HEK293 (cell line): Measurements from ENCODE around the gene ZBTB21.

Experiments used
- CTCF ChIA-PET: fragments of 350-600 bp; formaldehyde crosslinking; extraction: SDS; loops from one replicate; lab custom pipeline; 2021; ENCODE audit warnings: antibody characterized with exemption; lab: Yijun Ruan, JAX
- POLR2A ChIA-PET: fragments of 300-600 bp; formaldehyde crosslinking; extraction: SDS; loops from one replicate; lab custom pipeline; 2020; ENCODE audit warnings: antibody characterized with exemption, inconsistent platforms; lab: Yijun Ruan, JAX
- H3K27ac ChIP-seq: fragments of 200-500 bp; sonication (Bioruptor generic); 2 replicates; pipeline ENCODE4 v1.5.1; 2014; ENCODE audit warnings: low read depth, low read length, control low read depth, inconsistent platforms; ENCODE audit errors: extremely low read depth
- H3K36me3 ChIP-seq, 2 experiments: fragments of 200-500 bp in 1 of 2; sonication (Bioruptor generic) in 1 of 2; 1 replicate in 1 of 2; 2 replicates in 1 of 2; pipeline ENCODE4 v1.5.1; 2014 to 2017; ENCODE audit warnings: inconsistent platforms in 2 of 2, low read length in 2 of 2; ENCODE audit not compliant: control insufficient read depth in 2 of 2, insufficient read depth in 1 of 2
- H3K4me1 ChIP-seq: fragments of 200-500 bp; sonication (Bioruptor generic); 2 replicates; pipeline ENCODE4 v1.5.1; 2014; ENCODE audit warnings: mild to moderate bottlenecking, low read length, inconsistent platforms; ENCODE audit not compliant: control insufficient read depth, insufficient read depth
- H3K4me3 ChIP-seq: 2 replicates; pipeline ENCODE4 v1.5.1; 2011; ENCODE audit warnings: low read depth, mild to moderate bottlenecking, control low read depth, low read length, moderate library complexity
- H3K9me3 ChIP-seq: fragments of 200-500 bp; sonication (Bioruptor generic); 2 replicates; pipeline ENCODE4 v1.5.1; 2014; ENCODE audit warnings: low read depth, low read length, inconsistent platforms; ENCODE audit not compliant: control insufficient read depth, insufficient read depth
- ELK4 ChIP-seq: IDR thresholded peaks from 2 replicates; pipeline ENCODE4 v1.6.1; 2011; ENCODE audit warnings: mild to moderate bottlenecking, low read depth, low read length, borderline replicate concordance
- GLIS1 ChIP-seq: fragments of 450-650 bp; formaldehyde crosslinking; IDR thresholded peaks from 2 replicates; pipeline ENCODE4 v1.5.1; 2016; ENCODE audit warnings: missing biosample characterization, missing genetic modification characterization
- REPIN1 ChIP-seq: fragments of 450-650 bp; formaldehyde crosslinking; IDR thresholded peaks from 2 replicates; pipeline ENCODE4 v1.5.1; 2017; ENCODE audit warnings: missing biosample characterization, missing genetic modification characterization, low read depth
- SP7 ChIP-seq: fragments of 450-650 bp; formaldehyde crosslinking; IDR thresholded peaks from 2 replicates; pipeline ENCODE4 v1.5.1; 2016; ENCODE audit warnings: missing biosample characterization, missing genetic modification characterization
- YY2 ChIP-seq: fragments of 450-650 bp; formaldehyde crosslinking; IDR thresholded peaks from 2 replicates; pipeline ENCODE4 v1.5.1; 2016; ENCODE audit warnings: missing biosample characterization, missing genetic modification characterization
- ZBTB44 ChIP-seq: fragments of 450-650 bp; IDR thresholded peaks from 2 replicates; pipeline ENCODE4 v1.5.1; 2018; ENCODE audit warnings: missing biosample characterization, mild to moderate bottlenecking, missing genetic modification characterization
- ZBTB7A ChIP-seq: fragments of 450-650 bp; formaldehyde crosslinking; IDR thresholded peaks from 2 replicates; pipeline ENCODE4 v1.5.1; 2016; ENCODE audit warnings: low read depth, missing biosample characterization, missing genetic modification characterization
- ZFP3 ChIP-seq: fragments of 450-650 bp; formaldehyde crosslinking; IDR thresholded peaks from 2 replicates; pipeline ENCODE4 v1.5.1; 2016; ENCODE audit warnings: low read depth, missing biosample characterization, missing genetic modification characterization
- ZFP69B ChIP-seq: fragments of 450-650 bp; formaldehyde crosslinking; IDR thresholded peaks from 2 replicates; pipeline ENCODE4 v1.5.1; 2016; ENCODE audit warnings: missing biosample characterization, missing genetic modification characterization
- ZIC2 ChIP-seq: fragments of 450-650 bp; formaldehyde crosslinking; IDR thresholded peaks from 2 replicates; pipeline ENCODE4 v1.5.1; 2016; ENCODE audit warnings: missing biosample characterization, missing genetic modification characterization
- ZNF138 ChIP-seq: fragments of 450-650 bp; formaldehyde crosslinking; IDR thresholded peaks from 2 replicates; pipeline ENCODE4 v1.5.1; 2016; ENCODE audit warnings: missing biosample characterization, missing genetic modification characterization, borderline replicate concordance
- ZNF184 ChIP-seq: fragments of 450-650 bp; IDR thresholded peaks from 2 replicates; pipeline ENCODE4 v1.5.1; 2018; ENCODE audit warnings: missing biosample characterization, mild to moderate bottlenecking, missing genetic modification characterization
- ZNF416 ChIP-seq: fragments of 450-650 bp; formaldehyde crosslinking; IDR thresholded peaks from 2 replicates; pipeline ENCODE4 v1.5.1; 2016; ENCODE audit warnings: missing biosample characterization, missing genetic modification characterization
- ZNF423 ChIP-seq: fragments of 450-650 bp; formaldehyde crosslinking; IDR thresholded peaks from 2 replicates; pipeline ENCODE4 v1.5.1; 2016; ENCODE audit warnings: missing biosample characterization, missing genetic modification characterization
- ZNF426 ChIP-seq: fragments of 450-650 bp; formaldehyde crosslinking; IDR thresholded peaks from 2 replicates; pipeline ENCODE4 v1.5.1; 2017; ENCODE audit warnings: missing biosample characterization, missing genetic modification characterization, mild to moderate bottlenecking, inconsistent platforms, moderate library complexity
- ZNF433 ChIP-seq: fragments of 450-650 bp; formaldehyde crosslinking; IDR thresholded peaks from 2 replicates; pipeline ENCODE4 v1.5.1; 2016; ENCODE audit warnings: missing biosample characterization, missing genetic modification characterization, low read depth
- ZNF560 ChIP-seq: fragments of 450-650 bp; formaldehyde crosslinking; IDR thresholded peaks from 2 replicates; pipeline ENCODE4 v1.5.1; 2017; ENCODE audit warnings: missing biosample characterization, missing genetic modification characterization, borderline replicate concordance
- ZNF561 ChIP-seq: fragments of 450-650 bp; IDR thresholded peaks from 2 replicates; pipeline ENCODE4 v1.5.1; 2018; ENCODE audit warnings: missing biosample characterization, missing genetic modification characterization, borderline replicate concordance
- ZNF585B ChIP-seq: fragments of 450-650 bp; formaldehyde crosslinking; IDR thresholded peaks from 2 replicates; pipeline ENCODE4 v1.5.1; 2016; ENCODE audit warnings: missing biosample characterization, missing genetic modification characterization
- ZNF660 ChIP-seq: fragments of 450-650 bp; IDR thresholded peaks from 2 replicates; pipeline ENCODE4 v1.5.1; 2018; ENCODE audit warnings: missing biosample characterization, mild to moderate bottlenecking, missing genetic modification characterization
- ZNF692 ChIP-seq: fragments of 450-650 bp; formaldehyde crosslinking; IDR thresholded peaks from 2 replicates; pipeline ENCODE4 v1.5.1; 2016; ENCODE audit warnings: missing biosample characterization, missing genetic modification characterization
- ZNF843 ChIP-seq: fragments of 450-650 bp; formaldehyde crosslinking; IDR thresholded peaks from 2 replicates; pipeline ENCODE4 v1.5.1; 2016; ENCODE audit warnings: missing biosample characterization, missing genetic modification characterization
- ZSCAN16 ChIP-seq: fragments of 450-650 bp; formaldehyde crosslinking; IDR thresholded peaks from 2 replicates; pipeline ENCODE4 v1.5.1; 2016; ENCODE audit warnings: missing biosample characterization, missing genetic modification characterization

ZBTB21 gene

GRCh38 chr21:42043201-42043895 is 33.2 kb upstream of the ZBTB21 start:
- TF ChIP-seq ZFP69B (tag by site-specific recombination) (no peak), ZNF843 (tag by site-specific recombination) (no peak), ZFP3 (no peak), SP7 (tag by site-specific recombination) (no peak), ZNF560 (no peak), REPIN1 (tag by site-specific recombination) (no peak), ELK4 (no peak)
- Histone ChIP-seq H3K4me1 (no peaks in the 10 kb centered on the region), H3K36me3 (no peaks in the 10 kb centered on the region), H3K4me3 (no peak overlapping the region), H3K9me3 (no peaks in the 10 kb centered on the region), H3K27ac (no peak overlapping the region)
- ChIA-PET POLR2A (no interaction called here), CTCF (no interaction called here)

- POLR2A ChIA-PET: no interaction called here
- CTCF ChIA-PET: no interaction called here
- no peak for TF ChIP-seq ZNF426
- TF ChIP-seq ZNF138: no peak
- TF ChIP-seq ZBTB7A (tag by site-specific recombination): no peak
- Histone ChIP-seq H3K4me1 (no peaks in the 10 kb centered on the region), H3K4me3 (no peak overlapping the region), H3K27ac (no peak overlapping the region), H3K9me3 (no peaks in the 10 kb centered on the region), H3K36me3 (no peaks in the 10 kb centered on the region)
Measured at GRCh38 chr21:42042651-42043050, 32.5 kb upstream of the ZBTB21 start.

- no peaks in the 10 kb centered on the region for H3K36me3 ChIP-seq
- peak; percentile 32; the same call in 1 of the 2 replicates for TF ChIP-seq ZIC2 (tag by site-specific recombination)
- no peak for TF ChIP-seq ZNF423 (tag by site-specific recombination)
- TF ChIP-seq ZNF561 (tag by site-specific recombination): no peak
- peak; percentile 95 for TF ChIP-seq GLIS1
- no peak for TF ChIP-seq ZNF433 (tag by site-specific recombination)
- no peak for TF ChIP-seq YY2 (tag by site-specific recombination)
- TF ChIP-seq ZNF660: no peak
- no peak for TF ChIP-seq ZNF560
- no peak for TF ChIP-seq ZNF184 (tag by site-specific recombination)
- ChIA-PET POLR2A (no interaction called here), CTCF (interaction anchor here (0.6 to 1.0 kb wide), 2 partner anchors 17 to 84 kb away, joined by 3 read pairs; no protein-coding TSS in a partner anchor)
- H3K4me1 ChIP-seq: no peaks in the 10 kb centered on the region
- H3K4me3 ChIP-seq: no peak overlapping the region
- H3K27ac ChIP-seq: no peak overlapping the region
- no peaks in the 10 kb centered on the region for H3K9me3 ChIP-seq
Measured at GRCh38 chr21:42041711-42042110, 31.6 kb upstream of the ZBTB21 start.

- H3K4me1 ChIP-seq: no peaks in the 10 kb centered on the region
- no peaks in the 10 kb centered on the region for H3K9me3 ChIP-seq
- no peaks in the 10 kb centered on the region for H3K36me3 ChIP-seq
- no peak overlapping the region for H3K4me3 ChIP-seq
- POLR2A ChIA-PET: no interaction called here
- CTCF ChIA-PET: interaction anchor here (0.5 to 1.0 kb wide), 3 partner anchors 16 to 83 kb away, joined by 3 to 4 read pairs (median 3); no protein-coding TSS in a partner anchor
- H3K27ac ChIP-seq: no peak overlapping the region
- TF ChIP-seq ZNF585B (tag by site-specific recombination): no peak
- no peak for TF ChIP-seq ZSCAN16 (tag by site-specific recombination)
- no peak for TF ChIP-seq ZBTB44 (tag by site-specific recombination)
- TF ChIP-seq GLIS1: no peak
- TF ChIP-seq ZNF416 (tag by site-specific recombination): no peak
- no peak for TF ChIP-seq ZNF692 (tag by site-specific recombination)
Measured at GRCh38 chr21:42041246-42041645, 31.1 kb upstream of the ZBTB21 start.
